HepG2 (cell line): Measurements from ENCODE around the gene HAPLN2. TPM values are rescaled to one million over a fixed set of nuclear protein-coding genes. Genes with fewer than 3 reads are reported as not detected.

ENCODE experiments used
- ATAC-seq: fragments of 200-7000 bp; cut with Tn5 transposase; 3 replicates; pipeline ENCODE4 v1.9.1; 2020; ENCODE audit warnings: mild to moderate bottlenecking, moderate library complexity
- BruUV-seq: library from RNA; stranded (reverse); fragments of 400-500 nt; replicated peaks from 2 replicates; lab custom pipeline; 2021; lab: Mats Ljungman, UMichigan
- CTCF ChIA-PET: fragments of 300-600 bp; formaldehyde crosslinking; extraction: SDS; loops from one replicate; lab custom pipeline; 2021; ENCODE audit warnings: low total read pairs, inconsistent platforms, low intra/inter-chr PET ratio; lab: Yijun Ruan, JAX
- POLR2A ChIA-PET: fragments of 350-600 bp; sonication (Branson Sonifier 250); formaldehyde crosslinking; loops from one replicate; lab custom pipeline; 2020; ENCODE audit warnings: antibody characterized with exemption, inconsistent platforms; lab: Yijun Ruan, JAX
- DNase-seq: peaks from one replicate; pipeline ENCODE4 v3.0.0-alpha.2; 2015; ENCODE audit warnings: low spot score
- FAIRE-seq: peaks from 3 replicates; lab custom pipeline; 2011; peaks lifted over from hg19 to GRCh38; lab: Jason Lieb, UNC
- H2AFZ ChIP-seq: one replicate; pipeline ENCODE4 v1.6.1; 2011; ENCODE audit warnings: low read length, inconsistent platforms
- H3K27ac ChIP-seq: fragments of 300-600 bp; 3 replicates; pipeline ENCODE4 v1.8.0; 2011; ENCODE audit warnings: mixed run types, mild to moderate bottlenecking, mixed read lengths, low read length, inconsistent platforms; ENCODE audit not compliant: insufficient read depth; ENCODE audit errors: extremely low read length
- H3K27me3 ChIP-seq, 2 experiments: fragments of 200-600 bp in 1 of 2; 2 replicates in 1 of 2; 3 replicates in 1 of 2; pipeline versions ENCODE4 v1.6.0 to v1.8.0; 2011; ENCODE audit warnings: low read length in 2 of 2, mild to moderate bottlenecking in 2 of 2, moderate library complexity in 2 of 2, inconsistent platforms in 1 of 2; ENCODE audit not compliant: insufficient read depth in 2 of 2, control insufficient read depth in 1 of 2
- H3K36me3 ChIP-seq, 2 experiments: fragments of 200-600 bp in 1 of 2; replicated peaks in 1 of 2; 2 replicates in 1 of 2; 3 replicates in 1 of 2; pipeline versions ENCODE4 v1.5.1 to v1.8.0; 2011; ENCODE audit warnings: low read length in 2 of 2, inconsistent platforms in 1 of 2; ENCODE audit not compliant: insufficient read depth in 2 of 2, control insufficient read depth in 1 of 2
- H3K4me1 ChIP-seq: 2 replicates; pipeline ENCODE4 v1.5.1; 2012; ENCODE audit warnings: low read length, inconsistent platforms; ENCODE audit not compliant: insufficient read depth
- H3K4me2 ChIP-seq: 2 replicates; pipeline ENCODE4 v1.6.0; 2011; ENCODE audit warnings: low read depth, low read length, inconsistent platforms
- H3K4me3 ChIP-seq, 3 experiments: fragments of 200-600 bp in 1 of 3; sonication (generic), shearing (Covaris generic) in 1 of 3; replicated peaks in 1 of 3; 2 replicates each; pipeline ENCODE4 v1.5.1; 2011 to 2016; ENCODE audit warnings: low read length in 3 of 3, inconsistent platforms in 2 of 3, low read depth in 2 of 3, mild to moderate bottlenecking in 2 of 3, control low read depth in 1 of 3, mixed read lengths in 1 of 3; ENCODE audit not compliant: insufficient read depth in 1 of 3
- H3K79me2 ChIP-seq: one replicate; pipeline ENCODE4 v1.6.1; 2011; ENCODE audit warnings: low read length, inconsistent platforms; ENCODE audit not compliant: insufficient read depth
- H3K9ac ChIP-seq: 2 replicates; pipeline ENCODE4 v1.6.0; 2011; ENCODE audit warnings: mild to moderate bottlenecking, low read depth, low read length, inconsistent platforms; ENCODE audit not compliant: insufficient read depth
- H3K9me3 ChIP-seq: 2 replicates; pipeline ENCODE4 v1.5.1; 2012; ENCODE audit warnings: mild to moderate bottlenecking, low read length
- H4K20me1 ChIP-seq: 2 replicates; pipeline ENCODE4 v1.6.0; 2011; ENCODE audit warnings: inconsistent platforms, mild to moderate bottlenecking, low read length, moderate library complexity; ENCODE audit not compliant: insufficient read depth
- GATAD2A ChIP-seq: IDR thresholded peaks from 2 replicates; pipeline ENCODE4 v1.6.1; 2016
- HDAC1 ChIP-seq: sonication (generic); formaldehyde crosslinking; IDR thresholded peaks from 2 replicates; pipeline ENCODE4 v1.5.1; 2020; ENCODE audit warnings: mild to moderate bottlenecking, missing genetic modification reagents
- KDM1A ChIP-seq: IDR thresholded peaks from 2 replicates; pipeline ENCODE4 v1.6.1; 2016; ENCODE audit warnings: missing compliant biosample characterization
- MAFG ChIP-seq: sonication (generic); formaldehyde crosslinking; IDR thresholded peaks from 2 replicates; pipeline ENCODE4 v1.5.1; 2020; ENCODE audit warnings: mild to moderate bottlenecking, missing genetic modification reagents
- RCOR2 ChIP-seq: IDR thresholded peaks from 2 replicates; pipeline ENCODE4 v1.6.1; 2016; ENCODE audit warnings: missing biosample characterization, missing genetic modification reagents
- SKIL ChIP-seq: sonication (generic); formaldehyde crosslinking; IDR thresholded peaks from 2 replicates; pipeline ENCODE4 v1.8.0; 2022; ENCODE audit warnings: missing genetic modification reagents, mild to moderate bottlenecking, moderate library complexity, borderline replicate concordance
- ZBTB14 ChIP-seq: sonication (generic); formaldehyde crosslinking; IDR thresholded peaks from 2 replicates; pipeline ENCODE4 v1.4.0; 2020; ENCODE audit warnings: missing genetic modification reagents
- ZNF232 ChIP-seq: sonication (generic); formaldehyde crosslinking; IDR thresholded peaks from 2 replicates; pipeline ENCODE4 v1.4.0; 2020; ENCODE audit warnings: missing genetic modification reagents, borderline replicate concordance
- ZNF317 ChIP-seq: sonication (generic); formaldehyde crosslinking; IDR thresholded peaks from 2 replicates; pipeline ENCODE4 v1.5.0; 2020; ENCODE audit warnings: mild to moderate bottlenecking, missing genetic modification reagents
- ZNF512 ChIP-seq: sonication (generic); formaldehyde crosslinking; IDR thresholded peaks from 2 replicates; pipeline ENCODE4 v1.4.0; 2020; ENCODE audit warnings: mild to moderate bottlenecking, missing genetic modification reagents
- ZNF609 ChIP-seq: sonication (generic); formaldehyde crosslinking; IDR thresholded peaks from 2 replicates; pipeline ENCODE4 v1.4.0; 2020; ENCODE audit warnings: mild to moderate bottlenecking, missing genetic modification reagents, borderline replicate concordance
- WGBS: methylation state at CpG from one replicate; pipeline ENCODE4 v1.1.6; 2017; ENCODE audit warnings: low lambda C conversion rate; 5-methylcytosine and 5-hydroxymethylcytosine counted together
- in situ Hi-C: cut with HindIII; loops from 2 replicates; pipeline ENCODE4 v1.10.0; 2017; ENCODE audit warnings: low pct_unique_long_range_greater_than_20kb; ENCODE audit not compliant: extremely low pct_ligation_motif_present
- intact Hi-C: fragments of 100-400 bp; cut with micrococcal nuclease; formaldehyde crosslinking; loops from one replicate; pipeline ENCODE4 v1.10.0; 2022; ENCODE audit not compliant: unreplicated experiment
- polyA plus RNA-seq, 8 experiments: library from polyadenylated mRNA; depleted of rRNA in 3 of 8; stranded (reverse) in 7 of 8; unstranded in 1 of 8; fragments of >200 nt; fragmentation: Illumina TruSeq in 4 of 8; extraction: Trizol in 4 of 8; gene quantifications; 2 replicates each; pipeline versions ENCODE4 v1.2.1 to v1.2.3, GENCODE V29; 2011 to 2016; ENCODE audit warnings: low read depth in 4 of 8, missing spikeins in 1 of 8, mixed read lengths in 1 of 8; ENCODE audit not compliant: insufficient read depth in 1 of 8
- total RNA-seq, 5 experiments: library from RNA; depleted of rRNA; stranded (reverse); fragments of >200 nt; fragmentation: Illumina TruSeq; extraction: Trizol; gene quantifications; 2 replicates each; pipeline ENCODE4 v1.2.3, GENCODE V29; 2016; ENCODE audit warnings: low read depth in 1 of 5

Gene HAPLN2
- total and polyA plus RNA-seq, 2 of the 13 experiments (the other 11 are each of a cell fraction or from before 2014, with no cell fraction given): not detected

GRCh38 chr1:156662005-156662799 lies 43.0 kb downstream of the HAPLN2 start:
- peak overlapping the region; percentile 94 for H3K9ac ChIP-seq
- no peak for TF ChIP-seq MAFG (CRISPR knock-in tag)
- TF ChIP-seq RCOR2 (CRISPR knock-in tag): peak; percentile 92
- TF ChIP-seq ZNF609: no peak
- TF ChIP-seq GATAD2A (CRISPR knock-in tag): peak; percentile 53; the same call in 1 of the 2 replicates
- peak; percentile 60; the same call in 1 of the 2 replicates for TF ChIP-seq SKIL
- 0 out of 2 replicates have a peak, but pooled peaks have one; percentile 4 for TF ChIP-seq HDAC1 (CRISPR knock-in tag)
- no peak for TF ChIP-seq ZNF232 (CRISPR knock-in tag)
- TF ChIP-seq KDM1A: peak; percentile 68; the same call in 1 of the 2 replicates
- 0 out of 2 replicates have a peak, but pooled peaks have one; percentile 65 for TF ChIP-seq ZNF512 (CRISPR knock-in tag)
- TF ChIP-seq ZNF317 (CRISPR knock-in tag): 0 out of 2 replicates have a peak, but pooled peaks have one; percentile 28
- TF ChIP-seq ZBTB14 (CRISPR knock-in tag): no peak

More at GRCh38 chr1:156662005-156662799, 43.0 kb downstream of the HAPLN2 start:
- ChIA-PET POLR2A (interaction anchor here (1.0 to 11.4 kb wide), 6 partner anchors 12 to 205 kb away, joined by 5 to 189 read pairs (median 10); partner anchors contain the start of genes ISG20L2, METTL25B, NAXE and NES), CTCF (no interaction called here)
- peak; percentile 9 for ATAC-seq
- peaks cover 27% of the 10 kb centered on the region for H4K20me1 ChIP-seq
- no peak overlapping the region for H2AFZ ChIP-seq
- peaks cover 0 to 5% of the 10 kb centered on the region in 2 experiments; a peak in 1 of 5 replicates for H3K36me3 ChIP-seq
- intact Hi-C loops: loop anchor here (10.0 kb wide), 1 partner anchor 63 kb away; the partner anchor contains the start of genes ISG20L2 and METTL25B
- H3K27me3 ChIP-seq: no peaks in the 10 kb centered on the region; a peak in 1 of 5 replicates
- in situ Hi-C loops: no loop called here
- H3K4me2 ChIP-seq: peak overlapping the region; percentile 95
- peaks cover 85% of the 10 kb centered on the region for H3K4me1 ChIP-seq
- FAIRE-seq: no peak
- peak; percentile 76 for DNase-seq
- peak overlapping the region; percentile 50 to 80 (median 75); a peak in 5 of 6 replicates for H3K4me3 ChIP-seq
- 47% methylated on average over 12 of the region's 12 CpGs for WGBS
- peak overlapping the region; percentile 95 for H3K27ac ChIP-seq
- peaks cover 20% of the 10 kb centered on the region for H3K79me2 ChIP-seq
- H3K9me3 ChIP-seq: no peaks in the 10 kb centered on the region
- no TSS peak for BruUV-seq
